AG04450 (cell line): ENCODE results near the gene REV3L. TPM values are rescaled to one million over a fixed set of nuclear protein-coding genes. Genes with fewer than 3 reads are reported as not detected.

Source experiments
- CTCF ChIA-PET: fragments of 300-600, 350-600 bp; formaldehyde crosslinking; extraction: SDS; loops from one replicate; lab custom pipeline; 2022; ENCODE audit warnings: antibody characterized with exemption, inconsistent platforms; lab: Charles Lee
- POLR2A ChIA-PET: fragments of 350-600 bp; formaldehyde crosslinking; extraction: SDS; loops from one replicate; lab custom pipeline; 2021; ENCODE audit warnings: antibody characterized with exemption, inconsistent platforms; lab: Yijun Ruan, JAX
- DNase-seq: peaks from one replicate; pipeline ENCODE4 v3.0.0-alpha.2; 2011; ENCODE audit warnings: low read depth, low spot score
- H3K27ac ChIP-seq: one replicate; pipeline ENCODE4 v1.5.1; 2012; ENCODE audit warnings: low read depth, low read length, control low read depth
- H3K27me3 ChIP-seq: one replicate; pipeline ENCODE4 v1.6.0; 2012; ENCODE audit warnings: low read length; ENCODE audit not compliant: control insufficient read depth, insufficient read depth
- H3K4me3 ChIP-seq: 2 replicates; pipeline ENCODE4 v1.5.1; 2011; ENCODE audit warnings: mild to moderate bottlenecking, low read depth, low read length, control low read depth
- H3K9me3 ChIP-seq: 2 replicates; pipeline ENCODE4 v1.5.1; 2012; ENCODE audit warnings: low read length; ENCODE audit not compliant: control insufficient read depth, insufficient read depth
- CTCF ChIP-seq: IDR thresholded peaks from 2 replicates; pipeline ENCODE4 v1.5.1; 2011; ENCODE audit warnings: low read depth, low read length, control low read depth, inconsistent platforms
- polyA plus RNA-seq: library from polyadenylated mRNA; depleted of rRNA; stranded (reverse); fragments of >200 nt; gene quantifications from 2 replicates; pipeline ENCODE4 v1.2.3, GENCODE V29; 2011

Gene REV3L
- polyA plus RNA-seq, 1 experiment, result 38.4 TPM

DNA sequence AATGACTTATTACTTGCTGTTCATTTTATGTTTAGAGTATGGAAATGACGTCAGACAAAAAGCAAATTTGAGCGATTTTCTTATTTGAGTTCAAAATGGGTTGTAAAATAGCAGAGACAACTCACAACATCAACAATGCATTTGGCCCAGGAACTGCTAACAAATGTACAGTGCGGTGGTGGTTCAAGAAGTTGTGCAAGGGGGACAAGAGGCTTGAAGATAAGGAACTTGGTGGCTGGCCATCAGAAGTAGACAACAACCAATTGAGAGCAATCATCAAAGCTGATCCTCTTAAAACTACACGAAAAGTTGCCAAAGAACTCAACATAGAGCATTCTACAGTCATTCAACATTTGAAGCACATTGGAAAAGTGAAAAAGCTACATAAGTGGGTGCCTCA is 43.8 kb downstream of the REV3L start:
- H3K9me3 ChIP-seq, result no peaks in the 10 kb centered on the region
- H3K4me3 ChIP-seq, result no peak overlapping the region
- POLR2A ChIA-PET, result interaction anchor here (0.6 kb wide), 1 partner anchor 404 kb away, joined by 3 read pairs; no protein-coding TSS in a partner anchor
- H3K27me3 ChIP-seq, result no peaks in the 10 kb centered on the region
- CTCF ChIA-PET, result no interaction called here
- no peak overlapping the region for H3K27ac ChIP-seq
- DNase-seq, result no peak
- no peak for TF ChIP-seq CTCF

DNA sequence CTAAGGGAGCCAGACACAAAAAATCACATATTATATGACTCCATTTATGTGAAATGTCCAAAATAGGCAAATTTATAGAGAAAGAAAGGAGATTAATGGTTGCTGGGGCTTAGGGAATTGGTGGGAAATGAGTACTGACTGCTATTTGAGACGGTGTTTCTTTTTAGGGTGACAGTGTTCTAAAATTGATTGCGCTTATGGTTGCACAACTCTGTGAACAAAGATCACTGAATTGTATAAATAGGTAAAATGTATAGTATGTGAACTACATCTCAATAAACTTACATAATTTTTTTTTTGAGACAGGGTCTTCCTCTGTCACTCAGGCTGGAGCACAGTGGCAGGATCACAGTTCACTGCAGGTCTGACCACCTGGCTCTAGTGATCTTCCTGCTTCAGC is 45.4 kb downstream of the REV3L start:
- DNase-seq, result no peak
- no peak for TF ChIP-seq CTCF
- CTCF ChIA-PET, result no interaction called here
- POLR2A ChIA-PET, result no interaction called here
- no peaks in the 10 kb centered on the region for H3K27me3 ChIP-seq
- no peak overlapping the region for H3K27ac ChIP-seq
- H3K4me3 ChIP-seq, result no peak overlapping the region
- no peaks in the 10 kb centered on the region for H3K9me3 ChIP-seq

DNA sequence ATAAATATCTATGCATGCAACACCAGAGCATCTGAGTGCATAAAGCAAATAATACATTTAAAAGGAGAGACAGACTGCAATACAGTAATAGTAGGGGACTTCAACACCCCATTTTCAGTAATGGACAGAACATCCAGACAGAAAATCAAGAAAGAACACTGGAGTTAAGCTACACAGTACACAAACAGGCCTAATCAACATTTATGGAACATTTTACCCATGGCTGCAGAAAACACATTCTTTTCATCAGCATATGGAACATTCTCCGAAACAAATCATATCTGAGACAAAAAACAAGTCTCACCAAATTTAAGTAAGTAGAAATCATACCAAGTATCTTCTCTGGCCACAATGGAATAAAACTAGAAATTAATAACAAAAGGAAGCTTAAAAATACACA is 50.5 kb downstream of the REV3L start:
- Histone ChIP-seq H3K4me3 (no peak overlapping the region), H3K27ac (no peak overlapping the region), H3K9me3 (peaks cover 4% of the 10 kb centered on the region; the same call in 1 of the 2 replicates), H3K27me3 (no peaks in the 10 kb centered on the region)
- no peak for DNase-seq
- ChIA-PET CTCF (no interaction called here), POLR2A (no interaction called here)
- no peak for TF ChIP-seq CTCF

GRCh38 chr6:111430605-111431376 is 52.2 kb downstream of the REV3L start:
- no peak for TF ChIP-seq CTCF
- ChIA-PET POLR2A (no interaction called here), CTCF (no interaction called here)

GRCh38 chr6:111429571-111429970 is 53.4 kb downstream of the REV3L start:
- no peak overlapping the region for H3K27ac ChIP-seq
- DNase-seq, result no peak
- H3K9me3 ChIP-seq, result peaks cover 9% of the 10 kb centered on the region
- POLR2A ChIA-PET, result no interaction called here
- TF ChIP-seq CTCF, result no peak
- H3K27me3 ChIP-seq, result no peaks in the 10 kb centered on the region
- no peak overlapping the region for H3K4me3 ChIP-seq
- CTCF ChIA-PET, result no interaction called here

More at GRCh38 chr6:111430605-111431376, 52.2 kb downstream of the REV3L start:
- no peaks in the 10 kb centered on the region for H3K27me3 ChIP-seq
- H3K9me3 ChIP-seq, result peaks cover 4% of the 10 kb centered on the region; the same call in 1 of the 2 replicates
- no peak overlapping the region for H3K27ac ChIP-seq
- no peak overlapping the region for H3K4me3 ChIP-seq
- no peak for DNase-seq
